Fibroblast of skin of abdomen (primary cell): ENCODE results near the gene IKZF1.

Experiments used
- DNase-seq: peaks from one replicate; pipeline ENCODE4 v3.0.0-alpha.2; 2013

Gene IKZF1

DNA sequence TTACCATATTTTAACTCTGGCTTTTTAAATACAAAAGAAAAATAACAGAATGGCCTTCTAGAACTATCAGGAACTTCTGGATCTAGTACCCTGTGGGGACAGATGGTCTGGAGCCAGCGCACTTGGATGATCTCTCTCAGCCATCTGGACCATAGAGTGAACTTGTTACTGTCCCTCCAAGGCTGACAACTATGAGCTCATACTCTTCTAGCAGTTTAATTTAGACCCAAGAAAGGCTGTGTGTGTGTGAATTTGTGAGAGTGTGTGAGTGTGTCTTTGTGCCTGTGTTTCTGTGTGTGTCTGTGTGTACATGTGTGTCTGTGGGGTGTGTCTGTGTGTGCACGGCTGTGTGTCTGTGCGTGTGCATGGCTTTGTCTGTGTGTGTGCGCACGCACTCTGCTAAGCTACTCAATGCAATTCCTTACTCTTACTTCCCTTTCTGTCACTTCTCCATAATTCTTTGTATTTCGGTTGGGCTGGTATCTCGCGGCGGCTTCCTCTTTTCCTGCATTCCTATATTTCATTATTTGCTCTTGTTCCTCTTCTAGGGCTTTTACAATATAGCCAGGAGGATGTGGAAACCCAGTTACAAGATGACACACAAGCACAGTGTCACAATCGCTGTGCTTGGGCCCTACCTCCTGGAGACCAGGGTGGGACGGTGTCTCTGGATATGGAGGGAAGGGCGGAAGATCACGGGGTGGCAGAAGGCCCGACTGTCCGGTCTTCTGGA lies 51.9 kb downstream of the IKZF1 start:
- no peak for DNase-seq

DNA sequence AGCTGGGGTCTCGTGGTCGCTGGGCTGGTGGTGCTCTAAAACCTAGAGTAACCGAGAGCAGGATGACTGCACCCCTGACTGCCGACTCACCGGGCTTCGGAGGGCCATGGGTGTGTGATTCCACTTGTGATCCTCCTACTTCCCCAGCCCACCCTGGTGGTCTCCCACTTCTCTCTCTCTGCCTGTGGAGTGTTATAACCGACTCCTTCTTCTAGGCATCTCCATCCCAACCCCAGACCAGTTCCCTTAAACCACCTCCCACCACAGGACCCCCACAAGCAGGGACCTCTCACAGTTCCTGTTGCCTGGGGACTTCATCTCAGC lies 52.4 kb downstream of the IKZF1 start:
- no peak for DNase-seq

GRCh38 chr7:50357426-50357825 lies 52.9 kb downstream of the IKZF1 start:
- no peak for DNase-seq

- no peak for DNase-seq
Measured at GRCh38 chr7:50358041-50358705, 53.7 kb downstream of the IKZF1 start.

DNA sequence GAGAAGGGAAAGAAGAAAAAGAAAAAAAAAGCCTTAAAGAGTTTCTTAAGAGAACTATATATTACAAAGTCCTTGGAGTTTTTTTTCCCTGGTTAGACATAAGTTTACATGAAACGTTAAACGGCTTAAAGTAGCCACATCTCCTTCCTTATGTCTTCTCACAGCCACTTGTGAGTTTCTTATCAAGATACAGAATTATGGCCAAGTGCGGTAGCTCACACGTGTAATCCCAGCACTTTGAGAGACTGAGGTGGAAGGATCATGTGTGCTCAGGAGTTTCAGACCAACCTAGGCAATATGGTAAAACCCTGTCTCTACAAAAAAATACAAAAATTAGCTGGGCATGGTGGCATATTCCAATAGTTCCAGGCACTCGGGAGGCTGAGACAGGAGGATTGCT lies 54.3 kb downstream of the IKZF1 start:
- no peak for DNase-seq

DNA sequence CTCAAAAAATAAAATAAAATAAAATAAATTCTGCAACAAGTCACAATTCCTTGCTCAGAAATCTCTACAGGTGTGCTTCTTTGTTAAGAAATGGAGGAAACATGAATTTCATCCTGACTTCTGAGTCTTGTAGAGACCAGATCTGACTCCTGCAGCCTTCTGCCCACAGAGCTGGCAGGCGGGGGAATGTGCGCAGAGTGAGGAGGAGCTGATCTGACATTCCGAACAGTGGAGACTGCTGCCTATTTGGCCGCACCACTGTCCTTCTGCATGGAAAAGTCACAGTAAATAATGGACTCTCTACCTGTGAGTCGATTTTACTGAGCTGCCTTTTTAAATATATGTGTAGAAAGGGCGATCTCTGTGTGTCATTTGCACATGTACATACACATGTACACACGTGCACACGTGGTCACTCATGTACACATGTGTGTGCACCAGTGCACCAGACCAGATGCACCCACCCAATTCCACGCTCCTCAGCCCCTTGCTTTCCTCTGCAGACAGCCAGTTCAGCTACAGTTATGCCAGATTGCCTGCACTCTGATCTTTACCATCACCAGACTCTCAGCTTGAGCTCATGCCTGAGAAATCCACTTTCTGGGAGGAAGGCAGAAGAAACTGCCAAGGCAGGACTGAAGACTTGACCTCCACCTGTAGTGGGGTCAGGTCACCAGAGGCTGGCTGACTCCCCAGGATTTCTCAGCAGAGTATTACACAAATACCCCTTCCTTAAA lies 54.9 kb downstream of the IKZF1 start:
- DNase-seq: no peak

GRCh38 chr7:50359995-50360925 lies 55.7 kb downstream of the IKZF1 start:
- DNase-seq: no peak

GRCh38 chr7:50362142-50362541 lies 57.6 kb downstream of the IKZF1 start:
- DNase-seq: no peak

GRCh38 chr7:50362712-50363282 lies 58.3 kb downstream of the IKZF1 start:
- no peak for DNase-seq

- no peak for DNase-seq
Measured at GRCh38 chr7:50363327-50364060, 59.0 kb downstream of the IKZF1 start.

DNA sequence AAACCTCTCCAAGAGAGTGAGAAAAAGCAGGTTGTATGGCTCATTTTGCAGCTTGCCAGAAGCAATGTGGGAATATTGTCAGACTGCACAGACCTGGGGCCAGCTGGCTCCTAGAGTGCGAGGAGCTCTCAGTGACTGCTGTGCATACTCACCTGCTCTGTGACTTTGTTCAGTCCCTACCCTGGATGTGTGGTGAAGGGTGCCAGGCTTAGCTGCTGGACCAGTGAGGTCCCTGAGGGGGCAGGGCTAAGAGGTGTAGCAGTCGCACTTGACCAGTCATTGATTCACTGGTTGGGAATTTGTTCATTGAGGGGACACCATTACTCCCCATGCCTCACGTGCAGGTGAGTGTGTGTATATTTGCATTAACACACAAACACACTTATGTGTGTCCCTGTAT lies 60.1 kb downstream of the IKZF1 start:
- DNase-seq: no peak

DNA sequence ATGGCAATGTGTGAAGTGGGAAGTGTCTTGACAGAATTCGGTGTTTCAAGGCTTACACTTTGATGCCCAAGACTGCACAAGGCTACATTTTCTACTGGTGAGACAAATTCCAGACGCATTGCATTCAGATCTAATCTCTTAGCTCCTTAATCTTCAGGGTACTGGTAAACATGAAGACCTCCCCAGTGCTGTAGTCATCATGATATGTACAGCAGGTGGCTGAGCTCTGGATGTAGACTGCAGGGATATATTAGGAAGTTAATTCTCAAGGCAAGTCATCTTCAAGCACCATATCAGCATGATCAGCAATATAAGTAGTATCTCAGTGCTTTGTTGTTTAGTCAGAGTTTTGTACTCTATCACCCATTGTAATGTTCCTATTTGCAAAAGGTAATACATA lies 61.8 kb downstream of the IKZF1 start:
- DNase-seq: no peak

DNA sequence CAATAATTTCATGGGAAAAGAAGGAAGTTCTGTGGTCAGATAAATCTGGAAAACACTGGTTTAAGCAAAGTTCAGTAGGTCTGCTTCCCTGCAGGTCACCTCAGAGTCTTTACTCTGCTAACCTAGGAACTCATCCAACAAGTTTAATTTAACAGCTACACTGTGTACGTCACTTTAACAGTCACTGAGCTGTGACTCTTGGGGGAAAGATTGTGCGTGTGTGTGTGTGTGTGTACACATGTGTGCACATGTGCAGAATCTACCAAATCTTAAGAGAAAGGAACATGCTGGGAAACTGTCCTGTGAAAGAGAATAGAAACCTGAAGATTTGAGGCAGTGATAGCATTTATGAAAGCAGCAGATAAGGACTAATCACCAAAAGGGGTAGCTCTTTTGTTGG lies 62.6 kb downstream of the IKZF1 start:
- no peak for DNase-seq

DNA sequence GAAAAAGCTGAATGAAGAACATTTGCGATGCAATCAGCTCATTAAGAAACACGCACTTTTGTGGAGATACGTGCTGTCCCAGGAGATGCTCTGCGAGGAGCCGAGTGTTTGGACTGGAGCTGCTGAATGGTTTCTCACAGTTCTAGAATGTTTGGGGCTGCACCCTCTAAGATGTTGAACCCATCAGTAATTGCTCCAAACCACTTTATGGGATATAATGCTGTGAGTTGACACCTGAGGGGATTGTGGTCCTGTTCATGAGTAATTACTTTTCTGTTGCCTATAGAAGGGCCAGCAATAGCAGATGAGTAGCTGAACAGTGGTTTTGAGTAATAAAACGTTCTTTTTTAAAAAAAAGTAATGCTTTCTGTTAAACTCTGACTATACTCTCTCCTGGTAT lies 63.1 kb downstream of the IKZF1 start:
- no peak for DNase-seq

- no peak for DNase-seq
Measured at GRCh38 chr7:50368366-50368765, 63.9 kb downstream of the IKZF1 start.

DNA sequence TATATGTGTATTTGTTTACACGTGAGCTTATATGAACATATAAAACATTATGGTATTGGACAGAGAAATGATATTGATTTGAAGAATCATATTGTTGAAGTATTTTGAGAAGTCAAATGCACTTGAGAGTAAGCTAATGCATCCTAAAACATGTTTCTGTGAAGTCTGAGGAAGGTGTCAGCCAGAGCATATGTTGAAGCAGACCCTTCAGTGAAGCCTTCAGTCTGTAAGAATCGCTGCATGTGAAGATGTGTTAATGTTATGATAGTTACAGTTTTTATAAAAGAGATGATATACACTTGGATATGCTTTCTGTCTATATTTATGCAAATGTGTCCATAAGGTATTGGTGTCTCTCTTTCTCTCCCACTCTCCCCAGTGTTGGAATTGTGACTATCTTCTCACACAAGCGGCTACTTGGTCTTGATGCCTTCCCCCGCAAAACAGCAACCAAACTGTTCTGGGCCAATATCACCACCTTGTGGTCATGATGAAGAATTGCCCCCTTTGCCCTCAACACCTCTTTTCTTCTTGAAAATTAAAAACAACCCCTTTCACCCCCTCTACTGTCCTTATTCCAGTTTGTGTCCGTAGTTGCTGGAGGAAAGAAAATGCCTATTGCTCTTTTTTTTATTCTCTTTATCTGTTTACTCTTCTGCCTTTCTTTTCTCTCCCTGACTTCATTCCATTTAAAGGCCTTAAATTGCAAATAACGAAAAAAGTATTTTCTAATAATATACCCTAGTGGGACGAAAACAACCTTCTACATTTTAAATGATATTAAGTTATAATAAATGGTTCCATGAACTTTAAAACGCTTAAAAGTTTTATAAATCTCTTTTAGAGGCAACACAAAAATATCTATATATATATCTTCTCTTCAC lies 64.9 kb downstream of the IKZF1 start:
- DNase-seq: no peak

GRCh38 chr7:50370884-50371283 lies 66.4 kb downstream of the IKZF1 start:
- no peak for DNase-seq

DNA sequence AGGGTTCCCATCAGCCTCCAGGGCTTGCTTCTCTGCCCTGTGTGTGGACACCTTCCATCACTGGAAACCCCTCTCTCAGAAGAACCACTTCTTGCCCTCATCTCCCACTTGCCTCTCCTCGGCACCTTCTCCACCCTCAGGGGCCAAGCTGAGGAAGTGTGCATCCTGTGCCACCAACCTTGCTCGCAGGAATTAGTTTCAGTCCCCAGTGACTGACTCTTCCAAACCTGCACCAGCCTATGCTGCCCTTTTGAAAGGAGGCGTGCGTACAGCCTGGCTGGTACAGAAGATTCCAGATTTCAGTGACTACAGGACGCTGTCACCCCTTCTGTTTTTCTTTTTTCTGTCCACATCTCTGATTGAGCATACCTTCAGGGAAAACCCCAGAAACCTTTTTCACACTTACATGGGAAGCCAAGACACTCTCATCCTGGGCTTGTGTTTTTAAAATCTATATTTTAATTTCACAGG lies 67.1 kb downstream of the IKZF1 start:
- DNase-seq: no peak

- no peak for DNase-seq
Measured at GRCh38 chr7:50372923-50373322, 68.4 kb downstream of the IKZF1 start.

DNA sequence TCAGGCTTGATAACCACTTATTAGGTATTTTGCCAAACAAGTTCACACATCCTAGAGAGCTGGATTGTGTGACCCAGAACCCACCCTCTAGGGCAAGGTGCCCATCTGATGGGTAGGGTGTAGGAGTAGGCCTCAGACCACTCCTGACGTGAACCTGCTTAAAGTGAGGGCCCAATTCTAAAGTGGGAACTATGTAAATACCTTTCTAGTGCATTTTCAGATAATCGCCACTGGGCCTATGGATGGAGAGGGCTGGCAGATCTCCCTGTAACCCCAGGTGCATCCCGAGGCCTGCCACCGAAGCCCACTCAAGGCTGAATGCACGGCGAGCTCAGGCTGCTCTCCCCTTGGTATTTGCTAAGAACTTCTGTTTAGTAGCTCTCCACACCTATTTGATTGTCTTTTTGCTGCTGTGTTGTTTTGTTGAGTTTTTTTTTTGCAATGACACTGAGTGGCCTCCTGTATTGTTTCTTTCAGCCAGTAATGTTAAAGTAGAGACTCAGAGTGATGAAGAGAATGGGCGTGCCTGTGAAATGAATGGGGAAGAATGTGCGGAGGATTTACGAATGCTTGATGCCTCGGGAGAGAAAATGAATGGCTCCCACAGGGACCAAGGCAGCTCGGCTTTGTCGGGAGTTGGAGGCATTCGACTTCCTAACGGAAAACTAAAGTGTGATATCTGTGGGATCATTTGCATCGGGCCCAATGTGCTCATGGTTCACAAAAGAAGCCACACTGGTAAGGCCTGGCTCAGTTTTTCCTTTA lies 71.7 kb downstream of the IKZF1 start:
- DNase-seq: no peak
